H1 (cell line): Measurements from ENCODE around the gene RNGTT. TPM values are rescaled to one million over a fixed set of nuclear protein-coding genes. Genes with fewer than 3 reads are reported as not detected.

Source experiments
- BACH1 ChIP-seq: IDR thresholded peaks from 2 replicates; pipeline ENCODE4 v1.6.1; 2012; ENCODE audit warnings: low read length, improper control_type of control experiment
- CBX8 ChIP-seq: fragments of 300-800, 300-1000 bp; sonication (generic); IDR thresholded peaks from 2 replicates; pipeline ENCODE4 v1.7.1; 2016; ENCODE audit warnings: low read depth, low read length, borderline replicate concordance
- CREB1 ChIP-seq: IDR thresholded peaks from 2 replicates; pipeline ENCODE4 v1.6.1; 2012; ENCODE audit warnings: inconsistent platforms
- CTBP2 ChIP-seq: IDR thresholded peaks from 2 replicates; pipeline ENCODE4 v1.7.0; 2011; ENCODE audit warnings: borderline replicate concordance, mild to moderate bottlenecking, moderate library complexity, mixed read lengths, low read length; ENCODE audit not compliant: insufficient read depth, insufficient read length
- KDM4A ChIP-seq: IDR thresholded peaks from one replicate; pipeline ENCODE4 v1.7.1; 2012; ENCODE audit warnings: low read depth, mild to moderate bottlenecking, moderate library complexity, low read length, inconsistent platforms; ENCODE audit not compliant: severe bottlenecking
- KDM5A ChIP-seq: fragments of 200-600 bp; IDR thresholded peaks from 2 replicates; pipeline ENCODE4 v1.7.1; 2012; ENCODE audit warnings: mild to moderate bottlenecking, low read length, inconsistent platforms, mixed read lengths
- NRF1 ChIP-seq: IDR thresholded peaks from 2 replicates; pipeline ENCODE4 v1.6.1; 2011; ENCODE audit warnings: mild to moderate bottlenecking, low read depth, low read length, improper control_type of control experiment
- RAD21 ChIP-seq, 2 experiments: IDR thresholded peaks in 1 of 2; conservative IDR thresholded peaks in 1 of 2; 2 replicates each; pipeline ENCODE4 v1.6.1; 2011; ENCODE audit warnings: low read depth in 2 of 2, low read length in 2 of 2, improper control_type of control experiment in 1 of 2, inconsistent platforms in 1 of 2, mild to moderate bottlenecking in 1 of 2, moderate library complexity in 1 of 2
- RXRA ChIP-seq: IDR thresholded peaks from 2 replicates; pipeline ENCODE4 v1.6.1; 2011; ENCODE audit warnings: low read depth, mild to moderate bottlenecking, low read length, moderate library complexity; ENCODE audit not compliant: insufficient read depth
- SIN3A ChIP-seq, 2 experiments: IDR thresholded peaks in 1 of 2; conservative IDR thresholded peaks in 1 of 2; 2 replicates each; pipeline ENCODE4 v1.6.1; 2011 to 2012; ENCODE audit warnings: low read length in 2 of 2, improper control_type of control experiment in 1 of 2, low read depth in 1 of 2, mild to moderate bottlenecking in 1 of 2
- TEAD4 ChIP-seq: IDR thresholded peaks from 2 replicates; pipeline ENCODE4 v1.6.1; 2012; ENCODE audit warnings: low read depth, low read length, inconsistent platforms, mixed read lengths
- YY1 ChIP-seq: IDR thresholded peaks from 2 replicates; pipeline ENCODE4 v1.6.1; 2011; ENCODE audit warnings: low read depth, mild to moderate bottlenecking, low read length
- polyA plus RNA-seq, 7 experiments: library from polyadenylated mRNA; depleted of rRNA in 3 of 7; stranded (reverse) in 5 of 7; unstranded in 2 of 7; fragments of >200 nt in 5 of 7; fragments of 200-250 nt in 2 of 7; gene quantifications; 1 replicate in 5 of 7; 2 replicates in 1 of 7; 4 replicates in 1 of 7; pipeline versions ENCODE4 v1.2.1 to v1.2.3, GENCODE V29; 2011 to 2013; ENCODE audit warnings: missing spikeins in 2 of 7, mixed read lengths in 2 of 7
- total RNA-seq: library from RNA; stranded (reverse); fragmentation: NEBNext Ultra II Directional; extraction: Animal tissue kit (Norgen Biotek cat#: 25700); gene quantifications from 2 replicates; pipeline ENCODE4 v1.2.1, GENCODE V29; 2021
- TF ChIP-seq, protein P1 (sequence below): IDR thresholded peaks from 2 replicates; pipeline ENCODE4 v1.6.1; 2012; ENCODE audit warnings: low read length, inconsistent platforms
- TF ChIP-seq, protein P2 (sequence below), 3 experiments: IDR thresholded peaks; 1 replicate in 2 of 3; 2 replicates in 1 of 3; pipeline versions ENCODE4 v1.5.1 to v1.6.1; 2011; ENCODE audit warnings: low read length in 3 of 3, mild to moderate bottlenecking in 3 of 3, inconsistent platforms in 2 of 3, low read depth in 1 of 3, moderate library complexity in 1 of 3; ENCODE audit not compliant: insufficient read depth in 1 of 3; ENCODE audit errors: control extremely low read depth in 1 of 3
- TF ChIP-seq, protein P3 (sequence below): IDR thresholded peaks from 2 replicates; pipeline ENCODE4 v1.6.1; 2012; ENCODE audit warnings: inconsistent platforms
- TF ChIP-seq, protein P4 (sequence below): IDR thresholded peaks from 2 replicates; pipeline ENCODE4 v1.6.1; 2012; ENCODE audit warnings: inconsistent platforms

RNGTT gene
- total and polyA plus RNA-seq, 2 of the 8 experiments (the other 6 are each of a cell fraction or from before 2014, with no cell fraction given), result 3.6 to 21.2 TPM

DNA sequence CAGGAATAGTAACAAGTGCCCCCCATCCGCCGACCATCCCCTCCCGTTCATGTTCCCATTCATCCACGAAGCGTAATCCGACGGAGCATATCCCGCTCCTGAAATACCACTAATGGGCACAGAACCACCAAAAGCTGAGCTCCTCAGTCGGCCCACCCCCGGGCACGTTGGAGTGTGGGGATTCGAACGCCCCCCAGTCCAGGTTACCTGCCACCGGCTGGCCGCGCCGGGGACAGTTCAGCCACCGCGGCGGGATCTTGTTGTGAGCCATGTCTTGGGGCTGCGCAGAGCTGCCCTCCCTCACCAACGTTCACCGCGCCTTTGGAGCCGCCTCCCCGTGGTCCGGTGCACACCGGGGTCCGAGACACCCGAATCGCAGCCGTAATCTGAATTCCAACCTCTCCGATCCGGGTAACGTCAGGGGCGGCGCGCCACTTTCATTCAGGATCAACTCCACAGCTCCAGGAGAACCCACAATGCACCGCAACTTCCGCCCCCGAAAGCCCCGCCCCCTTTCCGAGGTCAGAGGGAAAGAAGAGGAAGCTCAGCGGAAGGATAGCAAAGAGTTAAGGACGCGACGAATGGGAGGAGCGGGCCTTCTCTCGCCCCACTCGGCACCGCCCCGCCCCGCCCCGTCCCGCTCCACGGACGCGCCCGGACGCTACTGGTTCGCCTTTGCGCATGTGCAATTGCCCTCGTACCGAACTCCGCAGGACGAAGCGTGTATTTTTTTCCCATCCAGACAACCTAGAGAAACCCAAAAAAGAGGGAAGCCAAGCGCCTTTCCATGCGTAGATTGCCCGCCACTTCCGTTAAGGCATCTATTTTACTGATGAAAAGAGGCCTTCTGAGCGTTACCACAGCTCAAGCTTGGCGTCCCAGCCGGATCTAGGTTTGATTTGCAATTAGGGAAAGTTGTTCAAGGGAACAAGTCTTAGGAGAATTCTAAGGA, at the start of gene RNGTT (continued):
- TF ChIP-seq, protein P1, sequence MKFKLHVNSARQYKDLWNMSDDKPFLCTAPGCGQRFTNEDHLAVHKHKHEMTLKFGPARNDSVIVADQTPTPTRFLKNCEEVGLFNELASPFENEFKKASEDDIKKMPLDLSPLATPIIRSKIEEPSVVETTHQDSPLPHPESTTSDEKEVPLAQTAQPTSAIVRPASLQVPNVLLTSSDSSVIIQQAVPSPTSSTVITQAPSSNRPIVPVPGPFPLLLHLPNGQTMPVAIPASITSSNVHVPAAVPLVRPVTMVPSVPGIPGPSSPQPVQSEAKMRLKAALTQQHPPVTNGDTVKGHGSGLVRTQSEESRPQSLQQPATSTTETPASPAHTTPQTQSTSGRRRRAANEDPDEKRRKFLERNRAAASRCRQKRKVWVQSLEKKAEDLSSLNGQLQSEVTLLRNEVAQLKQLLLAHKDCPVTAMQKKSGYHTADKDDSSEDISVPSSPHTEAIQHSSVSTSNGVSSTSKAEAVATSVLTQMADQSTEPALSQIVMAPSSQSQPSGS, result no peak
- TF ChIP-seq RAD21 (IDR thresholded peaks at IDR 0.05 in 1 of 2, conservative IDR thresholded peaks at IDR 0.05 in 1 of 2; ENCODE audit: low read depth in 2 of 2, low read length in 2 of 2) (no peak), RXRA (no peak), CREB1 (peak; percentile 77), SIN3A (conservative IDR thresholded peaks at IDR 0.05 in 1 of 2, IDR thresholded peaks at IDR 0.05 in 1 of 2; ENCODE audit: low read depth in 1 of 2, low read length in 2 of 2) (0 out of 4 replicates have a peak, but pooled peaks of 1 of the 2 experiments have one; percentile 65), NRF1 (peak; percentile 29; the same call in 1 of the 2 replicates), YY1 (0 out of 2 replicates have a peak, but pooled peaks have one; percentile 8), TEAD4 (peak; percentile 57; the same call in 1 of the 2 replicates), CBX8 (no peak), KDM4A (peak; percentile 78), KDM5A (peak; percentile 31; the same call in 1 of the 2 replicates), CTBP2 (no peak), BACH1 (peak; percentile 50; the same call in 1 of the 2 replicates)
- TF ChIP-seq, protein P2, sequence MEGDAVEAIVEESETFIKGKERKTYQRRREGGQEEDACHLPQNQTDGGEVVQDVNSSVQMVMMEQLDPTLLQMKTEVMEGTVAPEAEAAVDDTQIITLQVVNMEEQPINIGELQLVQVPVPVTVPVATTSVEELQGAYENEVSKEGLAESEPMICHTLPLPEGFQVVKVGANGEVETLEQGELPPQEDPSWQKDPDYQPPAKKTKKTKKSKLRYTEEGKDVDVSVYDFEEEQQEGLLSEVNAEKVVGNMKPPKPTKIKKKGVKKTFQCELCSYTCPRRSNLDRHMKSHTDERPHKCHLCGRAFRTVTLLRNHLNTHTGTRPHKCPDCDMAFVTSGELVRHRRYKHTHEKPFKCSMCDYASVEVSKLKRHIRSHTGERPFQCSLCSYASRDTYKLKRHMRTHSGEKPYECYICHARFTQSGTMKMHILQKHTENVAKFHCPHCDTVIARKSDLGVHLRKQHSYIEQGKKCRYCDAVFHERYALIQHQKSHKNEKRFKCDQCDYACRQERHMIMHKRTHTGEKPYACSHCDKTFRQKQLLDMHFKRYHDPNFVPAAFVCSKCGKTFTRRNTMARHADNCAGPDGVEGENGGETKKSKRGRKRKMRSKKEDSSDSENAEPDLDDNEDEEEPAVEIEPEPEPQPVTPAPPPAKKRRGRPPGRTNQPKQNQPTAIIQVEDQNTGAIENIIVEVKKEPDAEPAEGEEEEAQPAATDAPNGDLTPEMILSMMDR (IDR thresholded peaks at IDR 0.05; ENCODE audit: control extremely low read depth in 1 of 3, insufficient read depth in 1 of 3, low read depth in 1 of 3, low read length in 3 of 3), result no peak
- TF ChIP-seq, protein P3, sequence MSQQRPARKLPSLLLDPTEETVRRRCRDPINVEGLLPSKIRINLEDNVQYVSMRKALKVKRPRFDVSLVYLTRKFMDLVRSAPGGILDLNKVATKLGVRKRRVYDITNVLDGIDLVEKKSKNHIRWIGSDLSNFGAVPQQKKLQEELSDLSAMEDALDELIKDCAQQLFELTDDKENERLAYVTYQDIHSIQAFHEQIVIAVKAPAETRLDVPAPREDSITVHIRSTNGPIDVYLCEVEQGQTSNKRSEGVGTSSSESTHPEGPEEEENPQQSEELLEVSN, result peak; percentile 78
- TF ChIP-seq, protein P4, sequence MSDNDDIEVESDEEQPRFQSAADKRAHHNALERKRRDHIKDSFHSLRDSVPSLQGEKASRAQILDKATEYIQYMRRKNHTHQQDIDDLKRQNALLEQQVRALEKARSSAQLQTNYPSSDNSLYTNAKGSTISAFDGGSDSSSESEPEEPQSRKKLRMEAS, result peak; percentile 48
